T-helper 1 cell treated with Interleukin-12 subunit alpha and Interleukin-12 subunit beta and Interleukin-4 antibody, amounts not matched to agents 30 μg/mL and 1 μg/mL, for 36 hours (primary cell): ENCODE data around the gene CTNNBL1.

ENCODE experiments used
- H3K27ac Mint-ChIP-seq: one replicate; pipeline ENCODE4 v1.8.0; 2021; ENCODE audit warnings: mild to moderate bottlenecking, mixed read lengths
- H3K27me3 Mint-ChIP-seq: one replicate; pipeline ENCODE4 v1.8.0; 2021; ENCODE audit warnings: low read depth, mixed read lengths
- H3K36me3 Mint-ChIP-seq: one replicate; pipeline ENCODE4 v1.8.0; 2021; ENCODE audit warnings: low read depth, mixed read lengths
- H3K4me1 Mint-ChIP-seq: one replicate; pipeline ENCODE4 v1.8.0; 2021; ENCODE audit warnings: low read depth, mixed read lengths
- H3K4me3 Mint-ChIP-seq: one replicate; pipeline ENCODE4 v1.8.0; 2021; ENCODE audit warnings: mild to moderate bottlenecking, moderate library complexity, mixed read lengths
- H3K9me3 Mint-ChIP-seq: one replicate; pipeline ENCODE4 v1.8.0; 2021; ENCODE audit warnings: mixed read lengths

CTNNBL1 gene

GRCh38 chr20:37758332-37758731 is 64.5 kb downstream of the CTNNBL1 start:
- Mint-ChIP-seq H3K36me3 (peaks cover 6% of the 10 kb centered on the region), H3K4me1 (peaks cover 2% of the 10 kb centered on the region), H3K27ac (no peak overlapping the region), H3K4me3 (no peak overlapping the region), H3K9me3 (no peaks in the 10 kb centered on the region), H3K27me3 (no peaks in the 10 kb centered on the region)

- H3K4me1 Mint-ChIP-seq: peaks cover 2% of the 10 kb centered on the region
- H3K4me3 Mint-ChIP-seq: no peak overlapping the region
- H3K27ac Mint-ChIP-seq: no peak overlapping the region
- peaks cover 6% of the 10 kb centered on the region for H3K36me3 Mint-ChIP-seq
- no peaks in the 10 kb centered on the region for H3K9me3 Mint-ChIP-seq
- no peaks in the 10 kb centered on the region for H3K27me3 Mint-ChIP-seq
Observed at GRCh38 chr20:37759052-37759553, 65.3 kb downstream of the CTNNBL1 start.

GRCh38 chr20:37759761-37760209 is 66.0 kb downstream of the CTNNBL1 start:
- Mint-ChIP-seq H3K4me3 (no peak overlapping the region), H3K36me3 (peaks cover 6% of the 10 kb centered on the region), H3K4me1 (peaks cover 2% of the 10 kb centered on the region), H3K27me3 (no peaks in the 10 kb centered on the region), H3K27ac (no peak overlapping the region), H3K9me3 (no peaks in the 10 kb centered on the region)

- Mint-ChIP-seq H3K4me1 (peaks cover 2% of the 10 kb centered on the region), H3K36me3 (peaks cover 6% of the 10 kb centered on the region), H3K9me3 (no peaks in the 10 kb centered on the region), H3K27ac (no peak overlapping the region), H3K4me3 (no peak overlapping the region), H3K27me3 (no peaks in the 10 kb centered on the region)
Observed at GRCh38 chr20:37760322-37760721, 66.5 kb downstream of the CTNNBL1 start.

GRCh38 chr20:37762716-37763485 is 69.1 kb downstream of the CTNNBL1 start:
- Mint-ChIP-seq H3K36me3 (peaks cover 7% of the 10 kb centered on the region), H3K9me3 (no peaks in the 10 kb centered on the region), H3K27me3 (no peaks in the 10 kb centered on the region), H3K4me1 (no peaks in the 10 kb centered on the region), H3K4me3 (no peak overlapping the region), H3K27ac (no peak overlapping the region)

GRCh38 chr20:37764333-37764935 is 70.6 kb downstream of the CTNNBL1 start:
- Mint-ChIP-seq H3K36me3 (peaks cover 7% of the 10 kb centered on the region), H3K27me3 (no peaks in the 10 kb centered on the region), H3K4me1 (no peaks in the 10 kb centered on the region), H3K27ac (no peak overlapping the region), H3K4me3 (no peak overlapping the region), H3K9me3 (no peaks in the 10 kb centered on the region)

- Mint-ChIP-seq H3K36me3 (peaks cover 18% of the 10 kb centered on the region), H3K4me1 (peaks cover 2% of the 10 kb centered on the region), H3K27ac (no peak overlapping the region), H3K9me3 (no peaks in the 10 kb centered on the region), H3K27me3 (no peaks in the 10 kb centered on the region), H3K4me3 (no peak overlapping the region)
Observed at GRCh38 chr20:37770908-37771307, 77.1 kb downstream of the CTNNBL1 start.

- Mint-ChIP-seq H3K4me3 (no peak overlapping the region), H3K9me3 (no peaks in the 10 kb centered on the region), H3K27me3 (no peaks in the 10 kb centered on the region), H3K36me3 (peaks cover 28% of the 10 kb centered on the region), H3K4me1 (peaks cover 2% of the 10 kb centered on the region), H3K27ac (no peak overlapping the region)
Observed at GRCh38 chr20:37773291-37773826, 79.5 kb downstream of the CTNNBL1 start.

- H3K9me3 Mint-ChIP-seq: no peaks in the 10 kb centered on the region
- H3K4me3 Mint-ChIP-seq: no peak overlapping the region
- H3K27me3 Mint-ChIP-seq: no peaks in the 10 kb centered on the region
- peaks cover 28% of the 10 kb centered on the region for H3K36me3 Mint-ChIP-seq
- H3K4me1 Mint-ChIP-seq: peaks cover 2% of the 10 kb centered on the region
- no peak overlapping the region for H3K27ac Mint-ChIP-seq
Observed at GRCh38 chr20:37774156-37774555, 80.3 kb downstream of the CTNNBL1 start.

- H3K27ac Mint-ChIP-seq: no peak overlapping the region
- peaks cover 2% of the 10 kb centered on the region for H3K4me1 Mint-ChIP-seq
- H3K36me3 Mint-ChIP-seq: peaks cover 30% of the 10 kb centered on the region
- no peaks in the 10 kb centered on the region for H3K27me3 Mint-ChIP-seq
- H3K4me3 Mint-ChIP-seq: no peak overlapping the region
- H3K9me3 Mint-ChIP-seq: no peaks in the 10 kb centered on the region
Observed at GRCh38 chr20:37775200-37775599, 81.4 kb downstream of the CTNNBL1 start.

- H3K9me3 Mint-ChIP-seq: no peaks in the 10 kb centered on the region
- H3K4me3 Mint-ChIP-seq: no peak overlapping the region
- H3K4me1 Mint-ChIP-seq: peaks cover 2% of the 10 kb centered on the region
- H3K27me3 Mint-ChIP-seq: no peaks in the 10 kb centered on the region
- H3K36me3 Mint-ChIP-seq: peaks cover 29% of the 10 kb centered on the region
- no peak overlapping the region for H3K27ac Mint-ChIP-seq
Observed at GRCh38 chr20:37776049-37776448, 82.2 kb downstream of the CTNNBL1 start.

GRCh38 chr20:37776526-37776925 is 82.7 kb downstream of the CTNNBL1 start:
- no peak overlapping the region for H3K4me3 Mint-ChIP-seq
- no peak overlapping the region for H3K27ac Mint-ChIP-seq
- no peaks in the 10 kb centered on the region for H3K27me3 Mint-ChIP-seq
- no peaks in the 10 kb centered on the region for H3K9me3 Mint-ChIP-seq
- peaks cover 26% of the 10 kb centered on the region for H3K36me3 Mint-ChIP-seq
- H3K4me1 Mint-ChIP-seq: peaks cover 2% of the 10 kb centered on the region

- Mint-ChIP-seq H3K36me3 (peaks cover 24% of the 10 kb centered on the region), H3K4me3 (no peak overlapping the region)
Observed at GRCh38 chr20:37777012-37777950, 83.5 kb downstream of the CTNNBL1 start.

GRCh38 chr20:37777988-37778659 is 84.3 kb downstream of the CTNNBL1 start:
- no peak overlapping the region for H3K27ac Mint-ChIP-seq
- H3K4me3 Mint-ChIP-seq: no peak overlapping the region
- peaks cover 25% of the 10 kb centered on the region for H3K36me3 Mint-ChIP-seq
- H3K9me3 Mint-ChIP-seq: no peaks in the 10 kb centered on the region
- peaks cover 2% of the 10 kb centered on the region for H3K4me1 Mint-ChIP-seq
- no peaks in the 10 kb centered on the region for H3K27me3 Mint-ChIP-seq

More at GRCh38 chr20:37777012-37777950, 83.5 kb downstream of the CTNNBL1 start:
- Mint-ChIP-seq H3K27me3 (no peaks in the 10 kb centered on the region), H3K4me1 (peaks cover 2% of the 10 kb centered on the region), H3K9me3 (no peaks in the 10 kb centered on the region), H3K27ac (no peak overlapping the region)
